CD4-positive, alpha-beta T cell treated with Interleukin-15 for 4 hours (primary cell): Measurements from ENCODE around the gene PLBD2.
"Not testable (repeated sequence)": the region's sequence is repeated elsewhere in the genome, so short reads cannot be mapped to it uniquely, and the experiment has no call there.

Source experiments
- DNase-seq: peaks from one replicate; pipeline ENCODE4 v3.0.0-alpha.2; 2020; ENCODE audit warnings: low spot score

The PLBD2 gene

GRCh38 chr12:113333877-113334785 lies 24.3 kb upstream of the PLBD2 start:
- DNase-seq: peak; percentile 22

GRCh38 chr12:113334786-113335539 lies 23.4 kb upstream of the PLBD2 start, which contains the start of gene SLC8B1:
SLC8B1 (minus strand) TSS chr12:113335109; CDS start chr12:113332878, 2,231 bp downstream.
- peak; percentile 87 for DNase-seq

GRCh38 chr12:113339540-113339939 lies 18.8 kb upstream of the PLBD2 start:
- no peak for DNase-seq

- DNase-seq: no peak
Observed at GRCh38 chr12:113340061-113340460, 18.3 kb upstream of the PLBD2 start.

- DNase-seq: no peak
Observed at GRCh38 chr12:113341535-113341934, 16.9 kb upstream of the PLBD2 start.

GRCh38 chr12:113345318-113345717 lies 13.1 kb upstream of the PLBD2 start:
- no peak for DNase-seq

- DNase-seq: no peak
Observed at GRCh38 chr12:113346353-113346752, 12.0 kb upstream of the PLBD2 start.

- no peak for DNase-seq
Observed at GRCh38 chr12:113347107-113347506, 11.3 kb upstream of the PLBD2 start.

- no peak for DNase-seq
Observed at GRCh38 chr12:113347892-113348291, 10.5 kb upstream of the PLBD2 start.

GRCh38 chr12:113348849-113349536 lies 9.4 kb upstream of the PLBD2 start:
- no peak for DNase-seq

GRCh38 chr12:113351089-113351488 lies 7.3 kb upstream of the PLBD2 start:
- no peak for DNase-seq

- not testable (repeated sequence) for DNase-seq
Observed at GRCh38 chr12:113354192-113354591, 4.2 kb upstream of the PLBD2 start.

- no peak for DNase-seq
Observed at GRCh38 chr12:113359133-113359938, 949 bp downstream of the PLBD2 start.

GRCh38 chr12:113359939-113360748 lies 1.8 kb downstream of the PLBD2 start:
- DNase-seq: no peak

GRCh38 chr12:113361574-113362370 lies 3.4 kb downstream of the PLBD2 start:
- no peak for DNase-seq

- no peak for DNase-seq
Observed at GRCh38 chr12:113364698-113365097, 6.3 kb downstream of the PLBD2 start.

GRCh38 chr12:113365639-113366395 lies 7.4 kb downstream of the PLBD2 start:
- no peak for DNase-seq

GRCh38 chr12:113366827-113367226 lies 8.4 kb downstream of the PLBD2 start:
- DNase-seq: no peak

GRCh38 chr12:113368331-113368730 lies 9.9 kb downstream of the PLBD2 start:
- no peak for DNase-seq
